Measurements from ENCODE around the gene ZSCAN29. TPM values are rescaled to one million over a fixed set of nuclear protein-coding genes. Genes with fewer than 3 reads are reported as not detected.

Gene ZSCAN29
- total and polyA plus RNA-seq, 2 of the 13 experiments (the other 11 are each of a cell fraction or from before 2014, with no cell fraction given) = 8.3 to 27.4 TPM

- peak; percentile 24; the same call in 1 of the 2 replicates for TF ChIP-seq NFYC (CRISPR knock-in tag; IDR thresholded peaks at IDR 0.05)
- TF ChIP-seq, protein P1, sequence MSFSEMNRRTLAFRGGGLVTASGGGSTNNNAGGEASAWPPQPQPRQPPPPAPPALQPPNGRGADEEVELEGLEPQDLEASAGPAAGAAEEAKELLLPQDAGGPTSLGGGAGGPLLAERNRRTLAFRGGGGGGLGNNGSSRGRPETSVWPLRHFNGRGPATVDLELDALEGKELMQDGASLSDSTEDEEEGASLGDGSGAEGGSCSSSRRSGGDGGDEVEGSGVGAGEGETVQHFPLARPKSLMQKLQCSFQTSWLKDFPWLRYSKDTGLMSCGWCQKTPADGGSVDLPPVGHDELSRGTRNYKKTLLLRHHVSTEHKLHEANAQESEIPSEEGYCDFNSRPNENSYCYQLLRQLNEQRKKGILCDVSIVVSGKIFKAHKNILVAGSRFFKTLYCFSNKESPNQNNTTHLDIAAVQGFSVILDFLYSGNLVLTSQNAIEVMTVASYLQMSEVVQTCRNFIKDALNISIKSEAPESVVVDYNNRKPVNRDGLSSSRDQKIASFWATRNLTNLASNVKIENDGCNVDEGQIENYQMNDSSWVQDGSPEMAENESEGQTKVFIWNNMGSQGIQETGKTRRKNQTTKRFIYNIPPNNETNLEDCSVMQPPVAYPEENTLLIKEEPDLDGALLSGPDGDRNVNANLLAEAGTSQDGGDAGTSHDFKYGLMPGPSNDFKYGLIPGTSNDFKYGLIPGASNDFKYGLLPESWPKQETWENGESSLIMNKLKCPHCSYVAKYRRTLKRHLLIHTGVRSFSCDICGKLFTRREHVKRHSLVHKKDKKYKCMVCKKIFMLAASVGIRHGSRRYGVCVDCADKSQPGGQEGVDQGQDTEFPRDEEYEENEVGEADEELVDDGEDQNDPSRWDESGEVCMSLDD (CRISPR knock-in tag; IDR thresholded peaks at IDR 0.05; ENCODE audit: borderline replicate concordance) = no peak
- TF ChIP-seq PRDM4 (CRISPR knock-in tag; IDR thresholded peaks at IDR 0.05; ENCODE audit: borderline replicate concordance) = 0 out of 2 replicates have a peak, but pooled peaks have one; percentile 44
- peak; percentile 52; the same call in 1 of the 2 replicates for TF ChIP-seq ZNF280B (CRISPR knock-in tag; IDR thresholded peaks at IDR 0.05; ENCODE audit: borderline replicate concordance)
- TF ChIP-seq PAF1 (CRISPR knock-in tag; IDR thresholded peaks at IDR 0.05) = no peak
- peak; percentile 46; the same call in 1 of the 2 replicates for TF ChIP-seq ZNF30 (CRISPR knock-in tag; IDR thresholded peaks at IDR 0.05)
- peak; percentile 37; the same call in 1 of the 2 replicates for TF ChIP-seq ZZZ3 (CRISPR knock-in tag; IDR thresholded peaks at IDR 0.05; ENCODE audit: borderline replicate concordance)
- TF ChIP-seq ZNF564 (CRISPR knock-in tag; IDR thresholded peaks at IDR 0.05) = no peak
- TF ChIP-seq CENPT (CRISPR knock-in tag; IDR thresholded peaks at IDR 0.05; ENCODE audit: low read depth) = peak; percentile 63; the same call in 1 of the 2 replicates
- TF ChIP-seq ZNF883 (CRISPR knock-in tag; IDR thresholded peaks at IDR 0.05; ENCODE audit: not compliant biosample characterization) = peak; percentile 90
- no peak for TF ChIP-seq FOSL1 (CRISPR knock-in tag; IDR thresholded peaks at IDR 0.05; ENCODE audit: borderline replicate concordance)
- TF ChIP-seq CSRNP2 (CRISPR knock-in tag; conservative IDR thresholded peaks at IDR 0.05; ENCODE audit: low read depth) = no peak
- no peak; the same call in 1 of the 2 replicates for TF ChIP-seq ZNF572 (CRISPR knock-in tag; IDR thresholded peaks at IDR 0.05)
- TF ChIP-seq FOXJ3 (CRISPR knock-in tag; IDR thresholded peaks at IDR 0.05; ENCODE audit: borderline replicate concordance) = no peak
- TF ChIP-seq POLR2A (IDR thresholded peaks at IDR 0.05; ENCODE audit: insufficient read depth in 1 of 2, low read depth in 2 of 2, low read length in 2 of 2) = peak; percentile 67 to 92
- TF ChIP-seq ZNF383 (CRISPR knock-in tag; IDR thresholded peaks at IDR 0.05; ENCODE audit: borderline replicate concordance) = no peak
- 0 out of 2 replicates have a peak, but pooled peaks have one; percentile 23 for TF ChIP-seq GATA4 (IDR thresholded peaks at IDR 0.05; ENCODE audit: borderline replicate concordance, low read depth)
- TF ChIP-seq XRCC5 (optimal IDR thresholded peaks at IDR 0.05; ENCODE audit: low read length) = peak; percentile 72
These were observed at the start of gene ZSCAN29, which contains the start of gene TUBGCP4 (continued) for GRCh38 chr15:43370975-43371974.

All from HepG2 (cell line).